Tibial nerve (tissue), 3 donors: ENCODE data around the gene UBASH3A.

Source experiments
- CTCF ChIP-seq, 5 experiments: fragments of 200-600 bp in 3 of 5; fragments of 450-650 bp in 2 of 5; sonication (generic) in 3 of 5; IDR thresholded peaks; one replicate each; pipeline ENCODE4 v1.5.1; 2016 to 2019; ENCODE audit warnings: antibody characterized with exemption in 5 of 5, mild to moderate bottlenecking in 3 of 5, moderate library complexity in 2 of 5
- POLR2A ChIP-seq, 2 donors: fragments of 450-650 bp; IDR thresholded peaks; one replicate each; pipeline ENCODE4 v1.6.1; 2017; ENCODE audit warnings: antibody characterized with exemption in 2 of 2, mild to moderate bottlenecking in 2 of 2, moderate library complexity in 2 of 2

GRCh38 chr21:42459082-42459460, 55.4 kb downstream of the UBASH3A start:
- TF ChIP-seq POLR2A (IDR thresholded peaks at IDR 0.05) (no peak), CTCF (IDR thresholded peaks at IDR 0.05) (no peak)
